Breast epithelium (tissue), 4 donors: ENCODE data around the gene ATP6V0B. TPM values are rescaled to one million over a fixed set of nuclear protein-coding genes. Genes with fewer than 3 reads are reported as not detected.

Experiments
- DNase-seq, 2 donors: peaks; one replicate each; pipeline ENCODE4 v3.0.0-alpha.2; 2019; ENCODE audit warnings: low spot score in 2 of 2
- H3K27ac ChIP-seq, 2 donors: fragments of 200-600 bp; sonication (generic) in 1 of 2; one replicate each; pipeline ENCODE4 v1.5.1; 2016 to 2019; ENCODE audit warnings: mild to moderate bottlenecking in 1 of 2
- H3K27me3 ChIP-seq, 2 donors: fragments of 200-600 bp; sonication (generic) in 1 of 2; one replicate each; pipeline versions ENCODE4 v1.5.1 to v1.6.0; 2017 to 2019; ENCODE audit warnings: control low read depth in 1 of 2, mild to moderate bottlenecking in 1 of 2
- H3K36me3 ChIP-seq: fragments of 200-600 bp; one replicate; pipeline ENCODE4 v1.5.1; 2019
- H3K4me1 ChIP-seq, 2 donors: fragments of 200-600 bp; sonication (generic); one replicate each; pipeline ENCODE4 v1.5.1; 2016 to 2019; ENCODE audit warnings: control low read depth in 1 of 2
- H3K4me3 ChIP-seq, 3 donors: fragments of 200-600 bp; sonication (generic); 1 replicate in 2 of 3; 2 replicates in 1 of 3; pipeline ENCODE4 v1.5.1; 2016 to 2019; ENCODE audit warnings: mild to moderate bottlenecking in 3 of 3, moderate library complexity in 2 of 3
- H3K9me3 ChIP-seq, 2 donors: fragments of 200-600 bp; sonication (generic) in 1 of 2; one replicate each; pipeline ENCODE4 v1.5.1; 2016 to 2019; ENCODE audit warnings: control low read depth in 1 of 2
- POLR2A ChIP-seq: fragments of 450-650 bp; IDR thresholded peaks from one replicate; pipeline ENCODE4 v1.6.1; 2016; ENCODE audit warnings: antibody characterized with exemption, mild to moderate bottlenecking, moderate library complexity
- POLR2AphosphoS5 ChIP-seq, 3 donors: sonication (generic); formaldehyde crosslinking; IDR thresholded peaks; one replicate each; pipeline ENCODE4 v1.6.1; 2017; ENCODE audit warnings: antibody characterized with exemption in 3 of 3
- intact Hi-C: fragments of 100-400 bp; cut with DNase I; formaldehyde crosslinking; loops from one replicate; pipeline ENCODE4 v1.15.1; 2023; ENCODE audit warnings: low total_unique reads
- total RNA-seq, 3 donors: library from RNA; depleted of rRNA; stranded (reverse); fragments of >200 nt; gene quantifications; one replicate each; pipeline ENCODE4 v1.1.0, GENCODE V29; 2016
- TF ChIP-seq, protein P1 (sequence below), 3 donors: fragments of 450-650 bp; IDR thresholded peaks; one replicate each; pipeline ENCODE4 v1.5.1; 2016 to 2017; ENCODE audit warnings: antibody characterized with exemption in 3 of 3, mild to moderate bottlenecking in 3 of 3, moderate library complexity in 3 of 3

ATP6V0B gene
- total RNA-seq, 3 donors from 2014 or later = 131 to 156 (median 155) TPM

DNA sequence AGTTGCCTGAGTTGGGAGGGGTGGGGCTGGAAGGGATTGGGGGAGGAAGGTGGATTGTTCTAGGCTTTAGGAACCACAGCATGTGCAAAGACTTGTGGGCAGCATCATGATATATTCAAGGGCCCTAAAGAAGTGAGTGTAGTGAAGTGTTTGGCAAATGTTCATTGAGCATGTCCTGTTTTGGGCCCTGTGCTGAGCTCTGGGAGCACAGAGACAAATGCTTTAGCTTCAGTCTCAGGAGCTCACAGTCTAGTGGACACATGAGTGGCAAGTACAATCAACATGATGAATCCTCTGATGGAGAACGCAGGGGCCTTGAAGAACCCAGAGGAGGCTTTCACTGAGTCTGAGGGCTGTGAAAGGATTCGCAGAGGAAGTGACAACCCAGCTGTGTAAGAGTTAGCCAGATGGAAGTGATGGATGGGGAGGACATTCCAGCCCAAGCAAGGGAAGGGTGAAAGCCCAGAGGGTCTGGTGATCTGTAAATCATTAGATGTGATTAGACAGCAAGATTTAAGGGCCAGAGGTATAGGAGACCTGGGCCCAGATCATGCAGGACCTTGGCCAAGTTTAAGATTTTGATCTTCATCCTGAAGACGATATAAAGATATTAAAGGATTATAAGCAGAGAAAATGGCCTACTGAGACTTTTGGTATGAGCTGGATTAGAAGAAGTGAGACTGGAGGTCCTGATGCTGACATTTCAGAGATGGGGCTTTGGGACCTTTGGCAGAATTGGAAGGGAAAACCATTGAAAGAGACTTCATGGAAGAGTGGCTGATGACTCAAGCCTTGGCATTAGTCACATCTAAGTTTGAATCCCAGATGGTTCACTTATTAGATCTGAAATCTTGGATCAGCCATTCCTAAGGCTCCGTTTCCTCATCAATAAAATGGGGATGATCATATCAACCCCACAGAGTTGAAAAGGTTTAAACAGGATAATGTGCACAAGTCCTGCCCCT, 23.5 kb upstream of the ATP6V0B start:
- Histone ChIP-seq H3K4me3 (no peak overlapping the region), H3K9me3 (no peaks in the 10 kb centered on the region), H3K27me3 (no peaks in the 10 kb centered on the region), H3K27ac (no peak overlapping the region), H3K36me3 (no peaks in the 10 kb centered on the region), H3K4me1 (peaks cover 7 to 12% of the 10 kb centered on the region in 2 donors)
- intact Hi-C loops = loop anchor here (10.0 kb wide), 1 partner anchor 1107 kb away; the partner anchor contains the start of gene ZNF691
- TF ChIP-seq, protein P1, sequence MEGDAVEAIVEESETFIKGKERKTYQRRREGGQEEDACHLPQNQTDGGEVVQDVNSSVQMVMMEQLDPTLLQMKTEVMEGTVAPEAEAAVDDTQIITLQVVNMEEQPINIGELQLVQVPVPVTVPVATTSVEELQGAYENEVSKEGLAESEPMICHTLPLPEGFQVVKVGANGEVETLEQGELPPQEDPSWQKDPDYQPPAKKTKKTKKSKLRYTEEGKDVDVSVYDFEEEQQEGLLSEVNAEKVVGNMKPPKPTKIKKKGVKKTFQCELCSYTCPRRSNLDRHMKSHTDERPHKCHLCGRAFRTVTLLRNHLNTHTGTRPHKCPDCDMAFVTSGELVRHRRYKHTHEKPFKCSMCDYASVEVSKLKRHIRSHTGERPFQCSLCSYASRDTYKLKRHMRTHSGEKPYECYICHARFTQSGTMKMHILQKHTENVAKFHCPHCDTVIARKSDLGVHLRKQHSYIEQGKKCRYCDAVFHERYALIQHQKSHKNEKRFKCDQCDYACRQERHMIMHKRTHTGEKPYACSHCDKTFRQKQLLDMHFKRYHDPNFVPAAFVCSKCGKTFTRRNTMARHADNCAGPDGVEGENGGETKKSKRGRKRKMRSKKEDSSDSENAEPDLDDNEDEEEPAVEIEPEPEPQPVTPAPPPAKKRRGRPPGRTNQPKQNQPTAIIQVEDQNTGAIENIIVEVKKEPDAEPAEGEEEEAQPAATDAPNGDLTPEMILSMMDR (IDR thresholded peaks at IDR 0.05) = no peak
- TF ChIP-seq POLR2A = no peak
- no peak for TF ChIP-seq POLR2AphosphoS5 (IDR thresholded peaks at IDR 0.05)
- DNase-seq = no peak

DNA sequence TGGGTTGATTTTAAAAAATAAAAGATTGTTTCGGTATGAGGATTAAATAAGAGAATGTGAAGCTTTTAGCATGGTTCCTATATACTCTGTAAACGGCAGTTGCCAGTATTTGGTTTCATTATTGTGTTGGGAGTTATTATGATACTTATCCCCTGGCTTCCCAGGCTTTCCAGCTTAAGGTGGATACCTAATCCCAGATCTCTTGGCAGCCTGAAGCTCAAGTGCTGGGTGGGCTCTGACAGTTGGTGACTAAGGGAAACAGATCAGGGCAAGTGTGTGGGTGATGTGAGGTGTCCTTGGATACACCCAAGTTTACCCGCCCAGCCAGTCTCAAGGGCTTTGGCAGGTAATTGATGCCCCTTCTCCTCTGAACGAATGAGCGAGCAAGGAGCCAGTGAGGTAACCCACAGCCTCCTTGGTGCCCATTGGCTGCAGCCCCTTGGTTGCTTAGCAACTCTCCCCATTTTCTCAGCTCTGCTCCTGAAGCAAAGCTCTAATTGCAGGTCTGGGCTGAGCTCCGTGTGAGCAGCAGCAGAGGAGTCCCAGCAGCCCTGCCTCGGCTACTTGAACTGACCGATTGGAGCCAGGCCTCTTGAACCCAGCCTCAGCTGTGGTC, 21.9 kb upstream of the ATP6V0B start:
- DNase-seq = no peak
- H3K36me3 ChIP-seq = no peaks in the 10 kb centered on the region
- intact Hi-C loops = loop anchor here (10.0 kb wide), 1 partner anchor 1108 kb away; the partner anchor contains the start of gene ZNF691

DNA sequence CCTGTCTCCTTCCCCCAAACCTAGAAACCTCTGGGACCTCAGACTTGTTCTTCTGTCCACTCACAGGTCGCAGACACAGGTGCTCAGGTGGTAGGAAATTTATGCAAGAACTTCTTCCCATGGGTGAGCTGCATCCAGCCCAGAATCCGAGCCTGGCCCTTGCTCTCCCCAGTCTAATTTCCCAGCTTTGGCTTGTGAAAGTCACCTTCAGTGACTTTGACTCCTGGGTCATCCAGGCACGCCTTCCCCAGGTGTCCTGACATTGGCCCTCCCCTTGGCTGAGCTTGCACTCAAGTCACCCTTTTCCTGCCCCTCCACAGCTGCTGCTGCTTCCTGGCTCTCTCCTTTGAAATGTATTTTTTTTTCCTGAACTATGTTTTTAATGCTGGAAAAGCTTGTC, 21.4 kb upstream of the ATP6V0B start:
- H3K4me1 ChIP-seq = peaks cover 0 to under 1% of the 10 kb centered on the region in 2 donors
- no peak overlapping the region for H3K27ac ChIP-seq
- no peaks in the 10 kb centered on the region for H3K36me3 ChIP-seq
- no peaks in the 10 kb centered on the region for H3K9me3 ChIP-seq
- no peaks in the 10 kb centered on the region for H3K27me3 ChIP-seq
- intact Hi-C loops = loop anchor here (10.0 kb wide), 1 partner anchor 1109 kb away; the partner anchor contains the start of gene ZNF691
- no peak for DNase-seq
- no peak overlapping the region for H3K4me3 ChIP-seq
- TF ChIP-seq POLR2AphosphoS5 (IDR thresholded peaks at IDR 0.05) = no peak
- TF ChIP-seq, protein P1 (IDR thresholded peaks at IDR 0.05) = no peak
- no peak for TF ChIP-seq POLR2A

More for the DNA sequence above, 21.9 kb upstream of the ATP6V0B start:
- Histone ChIP-seq H3K4me1 (peaks cover 5 to 6% of the 10 kb centered on the region in 2 donors), H3K9me3 (no peaks in the 10 kb centered on the region), H3K27ac (no peak overlapping the region), H3K27me3 (no peaks in the 10 kb centered on the region), H3K4me3 (no peak overlapping the region)
- TF ChIP-seq, protein P1 (IDR thresholded peaks at IDR 0.05) = no peak
- no peak for TF ChIP-seq POLR2AphosphoS5 (IDR thresholded peaks at IDR 0.05)
- TF ChIP-seq POLR2A = no peak

DNA sequence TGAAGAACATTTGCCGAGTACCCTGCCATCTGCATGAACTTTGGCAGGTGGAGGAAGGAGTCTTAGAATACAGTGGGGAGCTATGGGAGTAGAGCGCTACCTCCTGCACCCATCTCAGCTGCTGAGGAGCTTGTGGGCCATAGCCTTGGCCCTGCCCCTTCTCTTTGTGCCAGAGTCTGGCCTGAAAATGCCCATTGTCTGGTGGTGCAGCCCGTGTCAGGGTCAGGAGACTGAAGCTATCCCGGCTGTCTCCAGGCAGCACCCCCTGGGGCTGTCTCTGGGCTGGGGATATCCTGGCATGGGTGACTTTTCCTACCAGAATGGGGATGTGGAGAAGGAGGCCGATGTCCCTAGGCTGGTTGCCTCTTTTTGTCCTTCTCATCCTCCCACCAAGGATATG, 20.7 kb upstream of the ATP6V0B start:
- Histone ChIP-seq H3K27me3 (no peaks in the 10 kb centered on the region), H3K27ac (no peak overlapping the region), H3K9me3 (no peaks in the 10 kb centered on the region), H3K4me1 (no peaks in the 10 kb centered on the region), H3K36me3 (no peaks in the 10 kb centered on the region), H3K4me3 (no peak overlapping the region)
- no peak for DNase-seq
- intact Hi-C loops = loop anchor here (10.0 kb wide), 1 partner anchor 1109 kb away; the partner anchor contains the start of gene ZNF691
- no peak for TF ChIP-seq POLR2A
- TF ChIP-seq, protein P1 (IDR thresholded peaks at IDR 0.05) = no peak
- no peak for TF ChIP-seq POLR2AphosphoS5 (IDR thresholded peaks at IDR 0.05)
